LHCN-M2 (cell line): Measurements from ENCODE around the gene ZDHHC3. TPM values are rescaled to one million over a fixed set of nuclear protein-coding genes. Genes with fewer than 3 reads are reported as not detected.
"Not testable (repeated sequence)": the region's sequence is repeated elsewhere in the genome, so short reads cannot be mapped to it uniquely, and the experiment has no call there.

Experiments
- DNase-seq: peaks from one replicate; pipeline ENCODE4 v3.0.0-alpha.2; 2012; ENCODE audit warnings: low read depth
- total RNA-seq: library from RNA; depleted of rRNA; stranded (reverse); fragments of >200 nt; gene quantifications from 2 replicates; pipeline ENCODE4 v1.2.3, GENCODE V29; 2014

ZDHHC3 gene
- total RNA-seq, 1 experiment from 2014 or later = 61.3 TPM

DNA sequence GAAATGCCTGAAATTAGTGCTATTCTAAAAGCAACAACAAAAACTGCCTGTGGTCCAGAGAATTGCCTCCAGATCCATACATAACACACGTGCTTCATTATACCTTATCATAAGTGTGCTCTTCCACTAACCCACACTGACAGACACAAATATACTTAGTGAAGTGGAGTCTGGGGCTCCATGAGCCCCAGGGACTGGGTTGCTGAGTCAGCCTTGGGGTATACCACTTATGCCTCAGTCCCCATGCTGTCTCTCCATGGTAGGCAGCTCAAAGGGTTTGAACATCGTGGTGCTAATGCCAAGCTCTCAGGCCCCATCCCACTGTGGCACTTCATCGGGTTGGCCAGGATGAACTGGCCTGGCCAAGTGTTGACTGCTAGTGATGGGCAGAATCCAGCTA lies 10.8 kb downstream of the ZDHHC3 start:
- no peak for DNase-seq

DNA sequence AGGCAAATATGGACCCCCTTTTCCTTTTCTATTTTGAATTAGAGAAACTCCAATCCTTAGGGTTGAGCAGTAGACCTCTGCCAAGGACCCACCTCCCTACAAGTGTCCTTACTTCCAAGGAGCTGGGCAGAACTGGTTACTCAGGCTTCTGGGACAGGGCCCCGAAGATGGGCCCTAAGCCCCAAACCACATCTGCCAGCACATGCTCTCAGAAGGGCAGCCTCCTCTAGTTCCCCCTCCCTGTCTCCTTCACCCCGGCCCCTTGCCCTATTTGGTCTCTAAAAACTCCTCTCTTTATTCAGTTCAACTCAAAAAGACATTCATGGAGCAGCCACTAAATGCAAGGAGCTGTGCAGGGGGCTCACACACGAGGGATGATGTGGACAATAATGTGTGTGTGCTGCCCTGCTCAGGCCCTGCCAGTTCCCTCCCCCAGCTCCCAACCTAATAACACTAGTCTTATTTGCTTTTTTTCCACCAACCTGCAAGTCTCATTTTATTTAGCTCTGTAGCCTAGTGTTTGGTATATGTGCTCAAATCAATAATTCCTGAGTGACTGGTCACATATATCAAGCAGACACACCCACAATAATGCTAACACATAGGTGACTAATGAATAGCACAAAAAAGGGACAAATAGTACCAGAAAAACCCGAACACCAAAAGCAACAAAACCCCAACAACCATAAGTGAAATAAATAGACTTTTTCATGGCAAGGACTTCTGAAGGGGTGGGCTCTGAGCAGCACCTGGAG lies 12.2 kb downstream of the ZDHHC3 start:
- no peak for DNase-seq

- DNase-seq = no peak
These were observed 13.2 kb downstream of the ZDHHC3 start for GRCh38 chr3:44962621-44963393.

- DNase-seq = no peak
These were observed 14.1 kb downstream of the ZDHHC3 start for GRCh38 chr3:44961888-44962287.

DNA sequence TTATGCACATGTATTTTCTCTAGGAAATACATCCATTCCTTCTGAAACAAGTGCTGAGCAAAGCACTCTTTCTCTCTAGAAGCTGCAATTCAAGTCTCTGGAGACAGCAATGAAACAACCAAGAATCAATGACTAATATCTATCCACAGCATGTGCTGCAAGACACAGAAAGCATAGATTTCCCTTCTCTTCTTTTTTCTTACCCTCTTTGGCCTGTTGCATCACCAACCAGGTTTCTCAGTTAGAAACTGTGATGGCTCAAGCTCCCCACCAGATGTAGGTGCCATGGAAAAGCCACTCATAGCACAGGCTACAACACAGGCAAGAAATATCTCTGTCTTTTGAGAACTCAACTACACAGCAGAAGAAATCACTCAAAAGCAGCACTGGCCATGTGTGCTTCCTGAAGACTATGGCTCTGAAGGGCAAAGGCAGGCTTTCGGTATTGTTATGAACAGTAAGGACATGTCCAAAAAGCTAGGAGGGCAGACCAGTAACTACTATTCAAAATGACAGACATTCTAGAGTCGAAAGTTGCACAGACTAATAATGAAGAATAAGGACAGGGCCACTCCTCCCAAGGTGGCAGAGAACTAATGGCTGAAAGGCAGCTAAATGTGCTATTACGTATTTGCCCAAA lies 15.5 kb downstream of the ZDHHC3 start:
- peak; percentile 52 for DNase-seq

DNA sequence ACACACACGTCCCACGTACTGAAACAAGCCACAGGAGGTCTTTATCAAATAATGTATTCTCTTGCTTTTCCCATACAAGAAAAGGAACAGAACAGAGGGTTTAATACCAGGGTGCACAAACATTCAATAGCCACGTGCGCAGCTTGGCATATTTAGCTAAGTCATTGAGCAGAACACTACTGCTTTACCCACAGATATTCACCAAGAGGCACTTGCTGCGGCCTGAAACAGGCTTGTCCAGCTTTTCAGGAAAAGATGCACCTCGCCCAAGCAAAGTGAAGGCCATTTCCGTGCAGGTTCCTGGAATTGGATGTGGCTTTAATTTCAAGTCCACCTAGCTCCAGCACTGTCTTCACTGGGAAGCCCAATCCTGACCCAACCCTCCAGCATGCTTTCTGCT lies 17.6 kb downstream of the ZDHHC3 start:
- DNase-seq = no peak

- no peak for DNase-seq
These were observed 18.0 kb downstream of the ZDHHC3 start for GRCh38 chr3:44957986-44958385.

DNA sequence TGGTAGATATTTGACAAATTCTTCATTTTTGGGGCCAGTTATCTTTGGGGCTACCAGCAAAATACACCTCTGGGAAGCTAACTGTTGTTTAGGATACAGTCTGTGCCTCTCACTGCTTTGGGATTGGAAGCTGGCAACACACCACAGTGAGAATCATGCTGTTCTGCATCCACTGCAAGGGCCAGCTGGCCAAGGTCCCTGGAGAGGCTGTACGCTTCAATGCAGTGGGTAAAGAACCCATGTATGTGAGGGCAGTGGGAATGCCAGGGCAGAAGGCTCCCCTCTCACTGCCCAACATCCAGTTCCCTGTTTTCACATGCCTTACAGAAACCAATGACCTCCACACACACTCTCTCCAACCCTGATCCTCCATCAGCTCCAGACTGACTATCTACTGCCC lies 20.1 kb downstream of the ZDHHC3 start:
- no peak for DNase-seq

DNA sequence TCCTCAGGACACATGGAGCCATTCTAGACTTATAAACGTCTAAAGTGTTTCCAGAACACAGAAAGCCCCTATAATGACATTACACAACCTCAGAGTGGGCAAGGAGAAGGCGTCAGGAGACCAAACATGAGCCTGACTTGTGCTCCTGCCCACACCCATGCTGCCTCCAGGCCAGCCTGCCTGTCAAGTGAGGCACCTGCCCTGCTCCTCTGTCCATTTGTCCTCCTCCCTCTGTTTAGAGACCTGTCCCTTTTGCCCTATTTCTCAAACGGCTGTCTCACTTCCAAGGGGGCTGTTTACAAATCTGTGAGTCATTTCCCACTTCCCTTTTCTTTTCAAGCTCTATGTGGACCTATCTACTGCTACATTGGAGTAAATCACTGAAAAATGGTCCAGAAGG lies 21.0 kb downstream of the ZDHHC3 start:
- DNase-seq = peak; percentile 66

GRCh38 chr3:44954304-44954703 lies 21.7 kb downstream of the ZDHHC3 start:
- DNase-seq = no peak

- no peak for DNase-seq
These were observed 23.3 kb downstream of the ZDHHC3 start for GRCh38 chr3:44952689-44953088.

DNA sequence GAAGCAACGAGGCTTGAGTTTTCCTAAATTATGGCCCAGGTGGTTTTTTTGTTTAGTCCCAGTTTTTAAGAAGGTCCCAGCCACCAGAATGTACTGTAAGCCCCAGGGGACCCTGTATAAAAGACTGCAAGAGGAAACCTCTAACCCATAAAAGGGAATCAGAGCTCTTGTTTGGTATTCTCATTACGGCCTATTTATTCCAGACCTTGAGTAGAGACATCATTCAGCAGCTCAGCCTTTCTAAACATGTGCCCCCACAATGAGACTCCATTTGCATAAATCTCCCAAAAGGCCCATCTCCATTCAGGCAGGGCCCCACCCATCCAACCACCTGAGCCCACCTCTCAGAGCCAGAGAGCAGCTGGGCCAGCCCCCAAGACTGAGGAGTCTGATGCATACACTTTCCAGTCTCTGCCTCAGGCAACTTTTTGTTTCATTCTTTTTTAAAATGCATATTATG lies 25.7 kb downstream of the ZDHHC3 start:
- DNase-seq = no peak

DNA sequence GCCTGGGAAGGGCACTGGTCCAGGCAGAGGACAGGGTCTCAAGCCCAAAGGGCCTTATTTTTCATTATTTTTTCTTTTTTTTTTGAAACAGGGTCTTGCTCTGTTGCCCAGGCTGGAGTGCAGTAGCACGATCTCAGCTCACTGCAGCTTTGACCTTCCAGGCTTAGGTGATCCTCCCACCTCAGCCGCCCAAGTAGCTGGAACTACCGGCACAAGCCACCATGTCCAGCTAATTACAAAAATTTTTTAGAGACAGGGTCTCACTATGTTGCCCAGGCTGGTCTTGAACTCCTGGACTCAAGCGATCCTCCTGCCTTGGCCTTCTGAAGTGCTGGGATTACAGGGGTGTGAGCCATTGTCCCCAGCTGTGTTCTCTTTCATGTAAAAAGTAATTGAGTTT lies 26.2 kb downstream of the ZDHHC3 start:
- DNase-seq = not testable (repeated sequence)

GRCh38 chr3:44948239-44948638 lies 27.7 kb downstream of the ZDHHC3 start:
- no peak for DNase-seq

DNA sequence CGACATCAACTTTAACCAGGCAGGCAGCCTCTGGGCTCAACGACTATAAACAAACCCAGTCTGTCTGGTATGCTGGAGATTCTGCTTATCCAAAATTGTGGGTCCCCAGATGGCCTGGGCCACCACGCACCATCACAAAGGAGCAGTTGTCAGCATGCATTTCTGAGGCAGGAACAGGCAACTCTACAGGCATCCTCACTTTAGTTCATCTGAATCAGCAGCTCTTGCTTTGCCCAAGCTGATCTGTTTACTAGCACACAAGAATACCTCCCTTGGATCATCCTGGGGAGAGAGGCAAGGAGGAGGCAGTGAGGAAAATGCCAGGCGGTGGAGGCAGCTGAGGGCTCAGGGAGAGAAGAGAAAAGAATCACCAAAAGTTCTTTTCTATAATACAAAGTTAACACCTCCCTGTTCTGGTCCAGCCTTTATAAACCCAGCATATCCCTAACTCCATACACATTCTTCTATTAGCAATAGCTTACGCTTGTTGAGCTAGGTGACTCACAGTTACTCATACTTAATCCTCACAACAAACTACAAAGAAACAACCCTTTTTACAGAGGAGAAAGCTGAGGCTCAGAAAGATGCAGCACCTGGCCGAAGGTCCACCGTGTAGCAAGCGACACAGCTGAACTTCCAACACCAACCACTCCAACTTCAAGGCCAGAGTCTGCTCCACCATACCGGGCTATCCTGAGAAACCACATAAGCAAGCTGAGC lies 33.6 kb downstream of the ZDHHC3 start:
- peak; percentile 74 for DNase-seq

GRCh38 chr3:44939581-44940036 lies 36.4 kb downstream of the ZDHHC3 start:
- DNase-seq = no peak

DNA sequence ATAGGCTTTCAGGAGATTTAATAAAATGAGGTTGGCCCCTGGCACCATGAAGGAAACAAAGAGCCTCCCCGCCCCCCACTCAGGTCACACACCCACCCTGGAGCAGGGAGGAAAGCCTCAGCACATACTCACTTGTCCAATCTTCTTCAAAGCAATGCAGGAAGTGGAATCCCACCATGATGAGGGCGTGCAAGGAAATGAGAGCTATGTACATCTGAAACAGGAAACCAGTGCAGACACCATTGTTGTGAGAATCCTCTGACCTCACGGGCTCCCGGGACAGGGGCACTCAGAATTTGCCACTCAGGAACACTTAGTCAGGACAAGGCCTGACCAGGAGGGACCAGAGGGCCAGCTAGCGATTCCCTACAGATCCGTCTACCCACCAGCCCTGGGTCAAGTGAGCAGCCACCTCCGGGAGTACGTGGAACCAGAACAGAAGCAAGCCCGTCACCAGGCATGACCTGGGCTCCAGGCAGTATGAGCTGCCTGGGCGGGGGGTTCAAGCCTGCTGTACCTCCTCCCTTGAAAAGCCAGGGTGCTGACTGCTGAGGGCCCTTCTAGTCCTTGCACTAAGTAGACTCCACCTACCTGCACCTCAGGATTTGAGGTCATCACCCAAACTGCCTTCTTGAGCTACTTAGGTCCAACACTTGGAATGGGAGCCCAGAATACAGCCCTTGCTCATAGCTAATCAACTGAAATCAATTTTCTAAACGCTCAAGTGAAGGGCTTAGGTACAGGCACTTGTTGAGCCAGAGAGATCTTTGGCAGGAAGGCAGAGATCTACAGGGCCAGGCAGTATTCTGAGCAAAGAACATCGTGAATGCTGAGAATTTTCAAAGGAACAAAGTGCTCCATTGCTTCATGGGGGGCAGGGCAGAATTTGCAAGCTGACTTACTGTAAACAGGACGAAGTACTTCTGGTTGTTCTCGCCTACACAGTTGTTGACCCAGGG lies 42.7 kb downstream of the ZDHHC3 start:
- DNase-seq = no peak

DNA sequence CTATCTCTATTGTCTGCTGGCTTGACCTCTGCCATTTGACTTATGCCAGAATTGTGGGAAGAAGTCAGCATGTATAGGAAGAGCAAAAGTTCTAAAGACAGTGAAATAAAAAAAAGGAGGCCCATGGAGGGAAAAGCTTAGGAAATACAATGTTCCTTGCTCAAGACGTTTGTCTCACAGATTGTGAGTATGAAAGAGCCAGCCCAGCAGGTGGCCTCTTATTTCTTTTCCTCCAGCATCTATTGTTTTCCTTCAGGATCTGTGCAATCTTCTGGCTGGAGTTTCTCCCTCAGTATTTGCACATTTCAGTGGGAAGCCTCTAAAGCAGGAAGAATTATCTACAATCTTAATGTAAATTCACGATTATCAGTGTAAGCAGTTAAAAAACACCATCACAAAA lies 43.7 kb downstream of the ZDHHC3 start:
- no peak for DNase-seq

DNA sequence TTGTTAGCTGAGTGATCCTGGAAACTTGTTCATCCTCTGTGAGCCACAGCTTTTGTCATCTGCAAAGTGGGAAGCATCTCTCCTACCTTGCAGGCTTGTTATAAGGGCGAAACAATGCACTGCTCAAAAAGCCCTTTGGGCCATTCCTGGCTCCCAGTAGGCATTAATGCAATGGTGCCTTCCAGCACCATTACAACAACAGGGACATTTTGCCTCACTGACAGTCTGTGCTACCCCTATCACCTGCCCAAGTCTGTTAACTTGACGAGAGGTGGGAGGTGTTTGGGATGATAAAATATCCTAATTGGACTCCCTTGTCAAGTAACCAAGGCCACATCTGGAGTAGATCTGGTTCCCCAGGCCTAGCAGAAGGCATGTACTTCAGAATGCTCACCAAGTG lies 44.2 kb downstream of the ZDHHC3 start:
- no peak for DNase-seq

DNA sequence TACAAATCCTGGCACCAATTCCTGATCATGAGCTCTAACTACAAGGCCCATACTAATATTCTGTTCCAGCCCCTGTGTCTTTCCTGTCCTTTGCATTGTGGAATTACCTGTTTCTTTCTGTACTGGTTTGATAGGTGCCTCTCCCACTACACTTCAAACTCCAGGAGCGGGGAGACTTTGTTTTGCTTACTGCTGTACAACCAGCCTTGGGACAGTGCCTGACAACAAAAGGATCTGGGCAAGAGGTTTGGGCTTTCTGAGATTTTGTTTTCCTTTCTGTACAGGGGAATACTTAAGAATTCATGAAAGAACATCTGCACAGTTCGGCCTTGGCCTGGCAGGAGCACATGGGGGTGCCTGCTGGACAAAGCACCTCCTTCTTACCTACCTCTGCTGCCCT lies 45.1 kb downstream of the ZDHHC3 start:
- DNase-seq = no peak

DNA sequence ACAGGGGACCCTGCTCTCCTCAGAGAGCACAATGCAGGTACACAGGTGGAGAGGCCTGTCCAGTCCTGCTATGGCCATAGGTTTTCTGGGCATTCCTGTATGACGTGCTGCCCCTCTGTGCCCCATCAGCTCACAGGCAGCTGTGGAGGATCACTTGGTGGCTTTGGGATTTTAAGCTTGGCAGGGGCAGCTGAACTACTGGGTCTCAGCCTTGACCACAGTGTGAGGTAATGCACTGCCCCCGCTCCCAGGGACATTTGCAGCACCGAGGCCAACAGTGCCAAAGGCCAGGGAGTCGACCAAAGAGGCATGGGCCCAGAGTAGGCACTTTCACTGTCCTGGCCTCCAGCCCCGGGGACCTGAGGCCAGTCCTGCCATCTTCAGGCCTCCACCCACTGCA lies 46.2 kb downstream of the ZDHHC3 start:
- DNase-seq = no peak
